GM12878 (cell line): Measurements from ENCODE around the gene TOM1L1. TPM values are rescaled to one million over a fixed set of nuclear protein-coding genes. Genes with fewer than 3 reads are reported as not detected.

Source experiments
- ATAC-seq: fragments of 200-7000 bp; cut with Tn5 transposase; 3 replicates; pipeline ENCODE4 v1.9.1; 2020; ENCODE audit warnings: mild to moderate bottlenecking, moderate library complexity
- BruUV-seq: library from RNA; stranded (reverse); fragments of 400-500 nt; replicated peaks from 2 replicates; lab custom pipeline; 2021; lab: Mats Ljungman, UMichigan
- CTCF ChIA-PET: fragments of 300-600 bp; sonication (Branson Sonifier 250); formaldehyde crosslinking; extraction: SDS; loops from one replicate; lab custom pipeline; 2021; ENCODE audit warnings: inconsistent platforms; lab: Yijun Ruan, JAX
- POLR2A ChIA-PET: fragments of 350-600 bp; formaldehyde crosslinking; extraction: SDS; loops from one replicate; lab custom pipeline; 2021; ENCODE audit warnings: inconsistent platforms; lab: Charles Lee
- RAD21 ChIA-PET: fragments of 300-600 bp; sonication (Branson Sonifier 250); formaldehyde crosslinking; loops from one replicate; lab custom pipeline; 2023; ENCODE audit warnings: antibody characterized with exemption; ENCODE audit not compliant: unreplicated experiment; lab: Charles Lee
- SMC1A ChIA-PET: fragments of 300-600 bp; sonication (Branson Sonifier 250); formaldehyde crosslinking; loops from one replicate; lab custom pipeline; 2023; ENCODE audit not compliant: unreplicated experiment, uncharacterized antibody; lab: Charles Lee
- DNase-seq: peaks from one replicate; pipeline ENCODE4 v3.0.0-alpha.2; 2011; ENCODE audit warnings: low read depth, low spot score
- FAIRE-seq: peaks from 3 replicates; lab custom pipeline; 2011; peaks lifted over from hg19 to GRCh38; lab: Jason Lieb, UNC
- H2AFZ ChIP-seq: 2 replicates; pipeline ENCODE4 v1.6.0; 2011; ENCODE audit warnings: low read depth, low read length, control low read depth; ENCODE audit not compliant: control insufficient read depth
- H3K27ac ChIP-seq: 2 replicates; pipeline ENCODE4 v1.5.1; 2011; ENCODE audit warnings: control low read depth; ENCODE audit not compliant: control insufficient read depth, insufficient read depth
- H3K27me3 ChIP-seq, 2 experiments: replicated peaks in 1 of 2; 2 replicates each; pipeline versions ENCODE4 v1.6.0 to v1.6.1; 2011; ENCODE audit warnings: low read length in 1 of 2; ENCODE audit not compliant: control insufficient read depth in 2 of 2, insufficient read depth in 2 of 2
- H3K36me3 ChIP-seq, 2 experiments: 2 replicates each; pipeline ENCODE4 v1.5.1; 2011; ENCODE audit warnings: low read length in 1 of 2; ENCODE audit not compliant: control insufficient read depth in 2 of 2, insufficient read depth in 2 of 2
- H3K4me1 ChIP-seq: 2 replicates; pipeline ENCODE4 v1.6.1; 2011; ENCODE audit warnings: mild to moderate bottlenecking, low read length, moderate library complexity, mixed read lengths; ENCODE audit not compliant: control insufficient read depth, insufficient read depth
- H3K4me2 ChIP-seq: 2 replicates; pipeline ENCODE4 v1.6.0; 2011; ENCODE audit warnings: control low read depth; ENCODE audit not compliant: control insufficient read depth, insufficient read depth
- H3K4me3 ChIP-seq: fragments of 200-600 bp; sonication (generic); 2 replicates; pipeline ENCODE4 v1.5.1; 2016
- H3K79me2 ChIP-seq: 2 replicates; pipeline ENCODE4 v1.6.0; 2011; ENCODE audit warnings: low read length; ENCODE audit not compliant: control insufficient read depth, insufficient read depth
- H3K9ac ChIP-seq: 2 replicates; pipeline ENCODE4 v1.8.0; 2011; ENCODE audit warnings: low read length, control low read depth, mixed read lengths; ENCODE audit not compliant: control insufficient read depth, insufficient read depth
- H3K9me3 ChIP-seq: replicated peaks from 3 replicates; pipeline ENCODE4 v1.5.1; 2011; ENCODE audit warnings: mild to moderate bottlenecking, low read length; ENCODE audit not compliant: control insufficient read depth, insufficient read depth
- H4K20me1 ChIP-seq: 2 replicates; pipeline ENCODE4 v1.6.0; 2011; ENCODE audit not compliant: control insufficient read depth, insufficient read depth
- BCLAF1 ChIP-seq: fragments of 450-650 bp; IDR thresholded peaks from 2 replicates; pipeline ENCODE4 v1.6.1; 2017; ENCODE audit warnings: antibody characterized with exemption, mild to moderate bottlenecking, moderate library complexity
- BHLHE40 ChIP-seq, 2 experiments: fragments of 450-650 bp in 1 of 2; IDR thresholded peaks; 2 replicates each; pipeline ENCODE4 v1.6.1; 2011 to 2017; ENCODE audit warnings: low read depth in 2 of 2, borderline replicate concordance in 1 of 2, improper control_type of control experiment in 1 of 2, low read length in 1 of 2, mild to moderate bottlenecking in 1 of 2
- EZH2 ChIP-seq: IDR thresholded peaks from 2 replicates; pipeline ENCODE4 v1.6.1; 2012; ENCODE audit warnings: low read depth, mild to moderate bottlenecking, control low read depth, inconsistent platforms, low read length, borderline replicate concordance; ENCODE audit not compliant: control insufficient read depth
- IKZF1 ChIP-seq: fragments of 450-650 bp; conservative IDR thresholded peaks from 2 replicates; pipeline ENCODE4 v1.6.1; 2017; ENCODE audit warnings: antibody characterized with exemption, mild to moderate bottlenecking
- IRF3 ChIP-seq: fragments of 450-650 bp; IDR thresholded peaks from 2 replicates; pipeline ENCODE4 v1.6.1; 2014; ENCODE audit warnings: mild to moderate bottlenecking
- IRF5 ChIP-seq: fragments of 450-650 bp; IDR thresholded peaks from 2 replicates; pipeline ENCODE4 v1.6.1; 2017; ENCODE audit warnings: borderline replicate concordance
- MEF2A ChIP-seq: IDR thresholded peaks from 2 replicates; pipeline ENCODE4 v1.6.1; 2011; ENCODE audit warnings: low read depth, mild to moderate bottlenecking, low read length, moderate library complexity; ENCODE audit not compliant: insufficient read depth
- NR2F1 ChIP-seq: fragments of 450-650 bp; conservative IDR thresholded peaks from 2 replicates; pipeline ENCODE4 v1.6.1; 2017; ENCODE audit warnings: mild to moderate bottlenecking
- PML ChIP-seq: IDR thresholded peaks from 2 replicates; pipeline ENCODE4 v1.6.1; 2012; ENCODE audit warnings: low read length, inconsistent platforms
- RFX5 ChIP-seq: IDR thresholded peaks from 2 replicates; pipeline ENCODE4 v1.6.1; 2011; ENCODE audit warnings: low read depth, low read length, improper control_type of control experiment
- TCF12 ChIP-seq: IDR thresholded peaks from 2 replicates; pipeline ENCODE4 v1.6.1; 2011; ENCODE audit warnings: low read depth, mild to moderate bottlenecking, low read length
- TCF3 ChIP-seq: IDR thresholded peaks from 2 replicates; pipeline ENCODE4 v1.6.1; 2012; ENCODE audit warnings: low read depth, mild to moderate bottlenecking, low read length, borderline replicate concordance; ENCODE audit not compliant: insufficient read depth
- WGBS: methylation state at CpG from one replicate; pipeline ENCODE4 v1.1.6; 2016; ENCODE audit warnings: low lambda C conversion rate; ENCODE audit not compliant: insufficient replicate concordance, insufficient coverage; ENCODE audit errors: missing lambda C conversion rate; 5-methylcytosine and 5-hydroxymethylcytosine counted together
- in situ Hi-C: fragments of 300-500 bp; cut with MboI; formaldehyde crosslinking; loops from 9 replicates; pipeline ENCODE4 v1.14.3; 2018; ENCODE audit warnings: mixed read lengths
- intact Hi-C: fragments of 100-400 bp; cut with micrococcal nuclease; formaldehyde crosslinking; loops from one replicate; pipeline ENCODE4 v1.14.2; 2022; ENCODE audit not compliant: unreplicated experiment
- polyA plus RNA-seq, 11 experiments: library from polyadenylated mRNA; depleted of rRNA in 4 of 11; unstranded in 6 of 11; stranded (reverse) in 5 of 11; fragments of >200 nt; fragmentation: Nextera tagmentation in 4 of 11; fragmentation: Illumina TruSeq in 1 of 11; extraction: Ambion mirVana in 4 of 11; extraction: Trizol in 1 of 11; gene quantifications; 1 replicate in 1 of 11; 2 replicates in 10 of 11; pipeline versions ENCODE4 v1.2.1 to v1.2.3, GENCODE V29; 2011 to 2016; ENCODE audit warnings: inconsistent platforms in 2 of 11, missing spikeins in 2 of 11, low read depth in 1 of 11
- total RNA-seq, 4 experiments: library from RNA; depleted of rRNA in 3 of 4; stranded (reverse); fragments of >200 nt in 3 of 4; fragmentation: Illumina TruSeq in 1 of 4; extraction: Trizol in 1 of 4; gene quantifications; 2 replicates each; pipeline versions ENCODE4 v1.2.1 to v1.2.3, GENCODE V29; 2013 to 2021

The TOM1L1 gene
- total and polyA plus RNA-seq, 10 of the 15 experiments (the other 5 are each of a cell fraction or from before 2014, with no cell fraction given) = 1.9 to 8.8 (median 2.5) TPM

GRCh38 chr17:54996441-54996840, 95.8 kb downstream of the TOM1L1 start:
- WGBS = 48% methylated on average over 1 of the region's 1 CpG
- CTCF ChIA-PET = interaction anchor here (1.1 to 1.8 kb wide), 5 partner anchors 9 to 351 kb away, joined by 3 to 5 read pairs (median 3); no protein-coding TSS in a partner anchor
- H3K4me3 ChIP-seq = no peak overlapping the region
- POLR2A ChIA-PET = no interaction called here
- no peak for FAIRE-seq
- no peak overlapping the region for H3K27ac ChIP-seq
- no peaks in the 10 kb centered on the region for H3K79me2 ChIP-seq
- RAD21 ChIA-PET = no interaction called here
- no peaks in the 10 kb centered on the region for H3K27me3 ChIP-seq
- no peaks in the 10 kb centered on the region for H4K20me1 ChIP-seq
- no peak overlapping the region for H2AFZ ChIP-seq
- no TSS peak for BruUV-seq
- ATAC-seq = no peak
- H3K9ac ChIP-seq = no peak overlapping the region
- intact Hi-C loops = no loop called here
- no peak for DNase-seq
- no peaks in the 10 kb centered on the region for H3K4me1 ChIP-seq
- 0 out of 4 replicates have a peak, but pooled peaks cover 0 to 4% of the 10 kb centered on the region in 2 experiments for H3K36me3 ChIP-seq
- in situ Hi-C loops = loop anchor here (10.0 kb wide), 1 partner anchor 518 kb away; the partner anchor contains the start of gene SMIM36
- no peaks in the 10 kb centered on the region for H3K9me3 ChIP-seq
- TF ChIP-seq BCLAF1 (no peak), TCF12 (no peak), PML (no peak), BHLHE40 (IDR thresholded peaks at IDR 0.05; ENCODE audit: borderline replicate concordance in 1 of 2, low read depth in 2 of 2, low read length in 1 of 2) (no peak), TCF3 (no peak), RFX5 (no peak), IRF3 (no peak), IKZF1 (no peak), IRF5 (no peak), EZH2 (no peak), MEF2A (no peak), NR2F1 (no peak)
- SMC1A ChIA-PET = interaction anchor here (0.7 to 6.3 kb wide), 6 partner anchors 9 to 516 kb away, joined by 3 to 34 read pairs (median 3); no protein-coding TSS in a partner anchor
- H3K4me2 ChIP-seq = no peak overlapping the region
